Measurements from ENCODE around the gene SPEM3.

SPEM3 gene

GRCh38 chr17:7423679-7424078, 5.0 kb upstream of the SPEM3 start:
- DNase-seq: no peak

- DNase-seq: no peak
These were observed 3.3 kb upstream of the SPEM3 start, which contains the start of gene SPEM2 for GRCh38 chr17:7425316-7425715. Gene SPEM2, plus strand, starts transcription at chr17:7425616. Its CDS starts 73 bp downstream, at chr17:7425689.

GRCh38 chr17:7425756-7426155, 2.9 kb upstream of the SPEM3 start:
- no peak for DNase-seq

- no peak for DNase-seq
These were observed 2.3 kb upstream of the SPEM3 start for GRCh38 chr17:7426203-7426863.

- no peak for DNase-seq
These were observed 1.7 kb upstream of the SPEM3 start for GRCh38 chr17:7426896-7427489.

GRCh38 chr17:7427549-7427948, 1.1 kb upstream of the SPEM3 start:
- no peak for DNase-seq

GRCh38 chr17:7429722-7430121, 1.1 kb downstream of the SPEM3 start:
- no peak for DNase-seq

GRCh38 chr17:7431231-7431630, 2.6 kb downstream of the SPEM3 start:
- DNase-seq: no peak

GRCh38 chr17:7432296-7432695, 3.6 kb downstream of the SPEM3 start:
- DNase-seq: no peak

- peak in 3 of 4 experiments; percentile 43 to 65 (median 54) for DNase-seq
These were observed 7.3 kb downstream of the SPEM3 start for GRCh38 chr17:7435676-7436555.

- DNase-seq: peak; percentile 43 to 82 (median 58)
These were observed 8.1 kb downstream of the SPEM3 start for GRCh38 chr17:7436556-7437368.

- peak in 1 of 4 experiments; percentile 43 for DNase-seq
These were observed 8.8 kb downstream of the SPEM3 start for GRCh38 chr17:7437369-7437863.

- peak in 3 of 4 experiments; percentile 13 to 64 (median 20) for DNase-seq
These were observed 9.4 kb downstream of the SPEM3 start for GRCh38 chr17:7437950-7438614.

- DNase-seq: no peak
These were observed 10.2 kb downstream of the SPEM3 start for GRCh38 chr17:7438656-7439460.

GRCh38 chr17:7439462-7440112, 10.9 kb downstream of the SPEM3 start, which contains the start of gene FGF11:
Gene FGF11, plus strand, starts transcription at chr17:7439512. Its CDS starts 109 bp downstream, at chr17:7439621.
- DNase-seq: no peak

GRCh38 chr17:7440113-7440833, 11.6 kb downstream of the SPEM3 start:
- no peak for DNase-seq

GRCh38 chr17:7440834-7441195, 12.2 kb downstream of the SPEM3 start:
- no peak for DNase-seq

- no peak for DNase-seq
These were observed 12.6 kb downstream of the SPEM3 start for GRCh38 chr17:7441266-7441665.

GRCh38 chr17:7442142-7442541, 13.5 kb downstream of the SPEM3 start:
- DNase-seq: no peak
